ENCODE data around the gene LAMC2.

LAMC2 gene

GRCh38 chr1:183281553-183282091, 95.6 kb downstream of the LAMC2 start:
- no peaks in the 10 kb centered on the region for H3F3A ChIP-seq (ENCODE audit: low read depth)
- no peaks in the 10 kb centered on the region for H3K9me2 ChIP-seq (replicated peaks; ENCODE audit: low read depth, low read length)
- no peaks in the 10 kb centered on the region for H3K79me2 ChIP-seq (ENCODE audit: insufficient read depth, low read length)
- H2AFZ ChIP-seq (ENCODE audit: low read length): no peak overlapping the region
- H3K4me3 ChIP-seq (ENCODE audit: low read length, poor library complexity, severe bottlenecking): no peak overlapping the region
- H4K20me1 ChIP-seq (ENCODE audit: insufficient read depth, low read length, poor library complexity, severe bottlenecking): no peaks in the 10 kb centered on the region
- TF ChIP-seq EZH2phosphoT487 (IDR thresholded peaks at IDR 0.05; ENCODE audit: borderline replicate concordance) (no peak), CTCF (conservative IDR thresholded peaks at IDR 0.05; ENCODE audit: low read length) (peak; percentile 92)
- H3K27me3 ChIP-seq (ENCODE audit: insufficient read depth, low read length, poor library complexity, severe bottlenecking): no peaks in the 10 kb centered on the region
- H3K4me1 ChIP-seq (ENCODE audit: insufficient read depth, low read length, poor library complexity, severe bottlenecking): peaks cover 9% of the 10 kb centered on the region
- no peaks in the 10 kb centered on the region for H3K36me3 ChIP-seq (ENCODE audit: insufficient read depth, low read length)
- no peak overlapping the region for H3K9ac ChIP-seq (ENCODE audit: low read depth, low read length, poor library complexity, severe bottlenecking)
- H3K9me3 ChIP-seq (ENCODE audit: insufficient read depth, low read depth, low read length): no peaks in the 10 kb centered on the region
- H3K4me2 ChIP-seq (ENCODE audit: low read depth, low read length, poor library complexity, severe bottlenecking): no peak overlapping the region

- Histone ChIP-seq H3K79me2 (ENCODE audit: insufficient read depth, low read length) (no peaks in the 10 kb centered on the region), H3K9me3 (ENCODE audit: insufficient read depth, low read depth, low read length) (no peaks in the 10 kb centered on the region), H3F3A (ENCODE audit: low read depth) (no peaks in the 10 kb centered on the region), H3K4me1 (ENCODE audit: insufficient read depth, low read length, poor library complexity, severe bottlenecking) (peaks cover 9% of the 10 kb centered on the region), H3K4me3 (ENCODE audit: low read length, poor library complexity, severe bottlenecking) (no peak overlapping the region), H3K27me3 (ENCODE audit: insufficient read depth, low read length, poor library complexity, severe bottlenecking) (no peaks in the 10 kb centered on the region), H3K9me2 (replicated peaks; ENCODE audit: low read depth, low read length) (no peaks in the 10 kb centered on the region), H2AFZ (ENCODE audit: low read length) (no peak overlapping the region), H3K4me2 (ENCODE audit: low read depth, low read length, poor library complexity, severe bottlenecking) (no peak overlapping the region), H3K36me3 (ENCODE audit: insufficient read depth, low read length) (no peaks in the 10 kb centered on the region), H4K20me1 (ENCODE audit: insufficient read depth, low read length, poor library complexity, severe bottlenecking) (no peaks in the 10 kb centered on the region), H3K9ac (ENCODE audit: low read depth, low read length, poor library complexity, severe bottlenecking) (no peak overlapping the region)
- TF ChIP-seq CTCF (conservative IDR thresholded peaks at IDR 0.05; ENCODE audit: low read length) (no peak), EZH2phosphoT487 (IDR thresholded peaks at IDR 0.05; ENCODE audit: borderline replicate concordance) (no peak)
Observed at GRCh38 chr1:183282101-183282855, 96.2 kb downstream of the LAMC2 start.

- no peak overlapping the region for H3K4me3 ChIP-seq (ENCODE audit: low read length, poor library complexity, severe bottlenecking)
- TF ChIP-seq EZH2phosphoT487 (IDR thresholded peaks at IDR 0.05; ENCODE audit: borderline replicate concordance): no peak
- TF ChIP-seq CTCF (conservative IDR thresholded peaks at IDR 0.05; ENCODE audit: low read length): no peak
- no peaks in the 10 kb centered on the region for H3K36me3 ChIP-seq (ENCODE audit: insufficient read depth, low read length)
- no peaks in the 10 kb centered on the region for H3K9me3 ChIP-seq (ENCODE audit: insufficient read depth, low read depth, low read length)
- H3K9ac ChIP-seq (ENCODE audit: low read depth, low read length, poor library complexity, severe bottlenecking): no peak overlapping the region
- H3F3A ChIP-seq (ENCODE audit: low read depth): no peaks in the 10 kb centered on the region
- H3K27me3 ChIP-seq (ENCODE audit: insufficient read depth, low read length, poor library complexity, severe bottlenecking): no peaks in the 10 kb centered on the region
- peaks cover 9% of the 10 kb centered on the region for H3K4me1 ChIP-seq (ENCODE audit: insufficient read depth, low read length, poor library complexity, severe bottlenecking)
- H3K79me2 ChIP-seq (ENCODE audit: insufficient read depth, low read length): no peaks in the 10 kb centered on the region
- H3K9me2 ChIP-seq (replicated peaks; ENCODE audit: low read depth, low read length): no peaks in the 10 kb centered on the region
- H4K20me1 ChIP-seq (ENCODE audit: insufficient read depth, low read length, poor library complexity, severe bottlenecking): no peaks in the 10 kb centered on the region
- H2AFZ ChIP-seq (ENCODE audit: low read length): no peak overlapping the region; the same call in 1 of the 2 replicates
- no peak overlapping the region for H3K4me2 ChIP-seq (ENCODE audit: low read depth, low read length, poor library complexity, severe bottlenecking)
Observed at GRCh38 chr1:183283286-183283685, 97.2 kb downstream of the LAMC2 start.

Measured in Loucy (cell line).